GM23338 (cell line): ENCODE results near the gene BEND6. TPM values are rescaled to one million over a fixed set of nuclear protein-coding genes. Genes with fewer than 3 reads are reported as not detected.
A peak's percentile ranks its signal among the peaks of the same experiment; 100 is the strongest.

Source experiments
- ATAC-seq: fragments of 200-7000 bp; cut with Tn5 transposase; 3 replicates; pipeline ENCODE4 v1.9.1; 2020
- DNase-seq: peaks from one replicate; pipeline ENCODE4 v3.0.0-alpha.2; 2015; ENCODE audit warnings: low spot score
- H2AFZ ChIP-seq: fragments of 200-600 bp; sonication (generic); 2 replicates; pipeline ENCODE4 v1.8.0; 2016; ENCODE audit warnings: antibody characterized with exemption, mild to moderate bottlenecking, moderate library complexity
- H3F3A ChIP-seq: fragments of 200-600 bp; sonication (generic); replicated peaks from 2 replicates; pipeline ENCODE4 v1.8.0; 2017; ENCODE audit warnings: antibody characterized with exemption, mixed run types, low read depth
- H3K27ac ChIP-seq: fragments of 200-600 bp; sonication (generic); 2 replicates; pipeline ENCODE4 v1.6.1; 2016; ENCODE audit warnings: low read depth
- H3K27me3 ChIP-seq: fragments of 200-600 bp; sonication (generic); 2 replicates; pipeline ENCODE4 v1.8.0; 2016; ENCODE audit warnings: mild to moderate bottlenecking, mixed run types, moderate library complexity; ENCODE audit not compliant: insufficient read depth
- H3K36me3 ChIP-seq: fragments of 200-600 bp; sonication (generic); 2 replicates; pipeline ENCODE4 v1.8.0; 2016; ENCODE audit warnings: mild to moderate bottlenecking; ENCODE audit not compliant: insufficient read depth
- H3K4me1 ChIP-seq: fragments of 200-600 bp; sonication (generic); 2 replicates; pipeline ENCODE4 v1.8.0; 2016; ENCODE audit warnings: mild to moderate bottlenecking, moderate library complexity; ENCODE audit not compliant: insufficient read depth
- H3K4me2 ChIP-seq: fragments of 200-600 bp; sonication (generic); 2 replicates; pipeline ENCODE4 v1.7.1; 2017; ENCODE audit warnings: mixed run types
- H3K4me3 ChIP-seq: fragments of 200-600 bp; sonication (generic); 2 replicates; pipeline ENCODE4 v1.6.1; 2016; ENCODE audit warnings: mixed run types
- H3K79me2 ChIP-seq: fragments of 200-600 bp; sonication (generic); replicated peaks from 2 replicates; pipeline ENCODE4 v1.8.0; 2017; ENCODE audit warnings: mild to moderate bottlenecking; ENCODE audit not compliant: insufficient read depth
- H3K9me2 ChIP-seq: fragments of 200-600 bp; sonication (generic); 2 replicates; pipeline ENCODE4 v1.8.0; 2017; ENCODE audit not compliant: insufficient read depth
- H4K20me1 ChIP-seq: fragments of 200-600 bp; sonication (generic); replicated peaks from 2 replicates; pipeline ENCODE4 v1.8.0; 2017; ENCODE audit warnings: mild to moderate bottlenecking; ENCODE audit not compliant: insufficient read depth
- H3K27ac Mint-ChIP-seq: 2 replicates; pipeline ENCODE4 v1.8.0; 2020; ENCODE audit warnings: inconsistent platforms, mild to moderate bottlenecking, moderate library complexity, mixed read lengths
- H3K27me3 Mint-ChIP-seq: 3 replicates; pipeline ENCODE4 v1.8.0; 2022; ENCODE audit warnings: low read depth, mild to moderate bottlenecking, moderate library complexity, mixed read lengths, inconsistent platforms; ENCODE audit not compliant: insufficient read depth, poor library complexity
- H3K36me3 Mint-ChIP-seq: 3 replicates; pipeline ENCODE4 v1.8.0; 2021; ENCODE audit warnings: low read depth, mild to moderate bottlenecking, inconsistent platforms, moderate library complexity, mixed read lengths
- H3K4me1 Mint-ChIP-seq: 3 replicates; pipeline ENCODE4 v1.8.0; 2020; ENCODE audit warnings: mild to moderate bottlenecking, inconsistent platforms, mixed read lengths
- H3K4me3 Mint-ChIP-seq: 3 replicates; pipeline ENCODE4 v1.8.0; 2021; ENCODE audit warnings: moderate library complexity, mild to moderate bottlenecking, inconsistent platforms, mixed read lengths
- H3K9me3 Mint-ChIP-seq: 3 replicates; pipeline ENCODE4 v1.8.0; 2020; ENCODE audit warnings: moderate library complexity, mild to moderate bottlenecking, inconsistent platforms, mixed read lengths
- CREB1 ChIP-seq: fragments of 250-450 bp; sonication (Bioruptor Pico); IDR thresholded peaks from 2 replicates; pipeline ENCODE4 v1.5.0; 2020; ENCODE audit warnings: low read depth, mild to moderate bottlenecking, moderate library complexity
- CTCF ChIP-seq, 2 experiments: fragments of 200-600 bp in 1 of 2; sonication (generic) in 1 of 2; conservative IDR thresholded peaks; 2 replicates each; pipeline versions ENCODE4 v1.5.1 to v1.6.1; 2016 to 2017; ENCODE audit warnings: antibody characterized with exemption in 2 of 2, low read depth in 2 of 2, mild to moderate bottlenecking in 2 of 2, moderate library complexity in 1 of 2
- ETS1 ChIP-seq: IDR thresholded peaks from 2 replicates; pipeline ENCODE4 v1.6.1; 2016; ENCODE audit warnings: antibody characterized with exemption
- EZH2 ChIP-seq: fragments of 200-600 bp; sonication (generic); IDR thresholded peaks from one replicate; pipeline ENCODE4 v1.8.0; 2017; ENCODE audit warnings: antibody characterized with exemption, mild to moderate bottlenecking, low read depth; ENCODE audit not compliant: unreplicated experiment
- EZH2phosphoT487 ChIP-seq: fragments of 200-600 bp; sonication (generic); IDR thresholded peaks from one replicate; pipeline ENCODE4 v1.8.1; 2018; ENCODE audit warnings: antibody characterized with exemption; ENCODE audit not compliant: unreplicated experiment
- JUNB ChIP-seq: IDR thresholded peaks from one replicate; pipeline ENCODE4 v1.6.1; 2016; ENCODE audit warnings: antibody characterized with exemption; ENCODE audit not compliant: unreplicated experiment
- NANOG ChIP-seq: IDR thresholded peaks from 2 replicates; pipeline ENCODE4 v1.6.1; 2016; ENCODE audit warnings: antibody characterized with exemption, borderline replicate concordance
- POLR2AphosphoS5 ChIP-seq: IDR thresholded peaks from 2 replicates; pipeline ENCODE4 v1.6.1; 2016; ENCODE audit warnings: antibody characterized with exemption, low read depth
- REST ChIP-seq: IDR thresholded peaks from one replicate; pipeline ENCODE4 v1.6.1; 2018; ENCODE audit warnings: antibody characterized with exemption; ENCODE audit not compliant: unreplicated experiment
- STAT1 ChIP-seq: IDR thresholded peaks from one replicate; pipeline ENCODE4 v1.6.1; 2016; ENCODE audit warnings: antibody characterized with exemption; ENCODE audit not compliant: unreplicated experiment
- ZNF114 ChIP-seq: fragments of 250-450 bp; sonication (Bioruptor Pico); IDR thresholded peaks from 2 replicates; pipeline ENCODE4 v1.5.0; 2020; ENCODE audit warnings: mild to moderate bottlenecking, moderate library complexity
- ZNF331 ChIP-seq: fragments of 250-450 bp; sonication (Bioruptor Pico); IDR thresholded peaks from 2 replicates; pipeline ENCODE4 v1.5.0; 2020; ENCODE audit warnings: low read depth, mild to moderate bottlenecking, moderate library complexity
- ZNF462 ChIP-seq: fragments of 250-450 bp; sonication (Bioruptor Pico); IDR thresholded peaks from 2 replicates; pipeline ENCODE4 v1.5.0; 2020; ENCODE audit warnings: mild to moderate bottlenecking, moderate library complexity
- polyA plus RNA-seq: library from polyadenylated mRNA; unstranded; fragments of >200 nt; fragmentation: Nextera tagmentation; extraction: Ambion mirVana; gene quantifications from 2 replicates; pipeline ENCODE4 v1.2.1, GENCODE V29; 2016
- total RNA-seq: library from RNA; depleted of rRNA; stranded (reverse); fragments of >200 nt; shearing (Covaris generic); gene quantifications from 2 replicates; pipeline ENCODE4 v1.2.3, GENCODE V29; 2014

The BEND6 gene
- total and polyA plus RNA-seq, 2 experiments from 2014 or later: 6.0 to 6.7 TPM

GRCh38 chr6:56911847-56912246 lies 43.1 kb upstream of the BEND6 start:
- Histone ChIP-seq H2AFZ (no peak overlapping the region), H3K9me2 (no peaks in the 10 kb centered on the region), H3K36me3 (no peaks in the 10 kb centered on the region), H3K27me3 (no peaks in the 10 kb centered on the region), H4K20me1 (no peaks in the 10 kb centered on the region), H3K27ac (no peak overlapping the region), H3K4me1 (peaks cover 18% of the 10 kb centered on the region), H3F3A (no peaks in the 10 kb centered on the region; the same call in 1 of the 2 replicates), H3K4me3 (no peak overlapping the region), H3K4me2 (no peak overlapping the region), H3K79me2 (no peaks in the 10 kb centered on the region)
- Mint-ChIP-seq H3K27ac (peak overlapping the region; percentile 33; the same call in 1 of the 2 replicates), H3K4me1 (peaks cover 21% of the 10 kb centered on the region), H3K27me3 (peaks cover 2% of the 10 kb centered on the region), H3K36me3 (no peaks in the 10 kb centered on the region), H3K9me3 (no peaks in the 10 kb centered on the region), H3K4me3 (no peak overlapping the region)
- DNase-seq: peak; percentile 62
- ATAC-seq: peak; percentile 59
- TF ChIP-seq EZH2phosphoT487 (no peak), ZNF462 (CRISPR knock-in tag) (no peak), POLR2AphosphoS5 (no peak), CREB1 (CRISPR knock-in tag) (no peak), JUNB (no peak), ZNF331 (CRISPR knock-in tag) (no peak), CTCF (conservative IDR thresholded peaks at IDR 0.05; ENCODE audit: low read depth in 2 of 2) (no peak), NANOG (no peak), ZNF114 (CRISPR knock-in tag) (no peak), ETS1 (no peak), EZH2 (no peak), STAT1 (no peak), REST (no peak)
